ENCODE measurements around the gene USP17L29.
"Not testable (repeated sequence)": the region's sequence is repeated elsewhere in the genome, so short reads cannot be mapped to it uniquely, and the experiment has no call there.

GRCh38 chr4:9343848-9344247 lies 9.6 kb upstream of the USP17L29 start, which contains the start of gene USP17L27:
- TF ChIP-seq POLR2AphosphoS5 (IDR thresholded peaks at IDR 0.05; ENCODE audit: borderline replicate concordance, low read depth, low read length); EZH2 (IDR thresholded peaks at IDR 0.05): not testable (repeated sequence)

Data from SK-N-MC (cell line).